ENCODE results near the gene SH3RF2.

Gene SH3RF2

GRCh38 chr5:146042628-146043279 is 106.4 kb downstream of the SH3RF2 start:
- no peak for DNase-seq (ENCODE audit: low read depth in 2 of 2)

GRCh38 chr5:146043722-146044121 is 107.3 kb downstream of the SH3RF2 start:
- no peak for DNase-seq (ENCODE audit: low read depth in 2 of 2)

GRCh38 chr5:146047396-146047795 is 111.0 kb downstream of the SH3RF2 start:
- DNase-seq (ENCODE audit: low read depth in 2 of 2) = no peak

GRCh38 chr5:146048994-146049703 is 112.8 kb downstream of the SH3RF2 start:
- DNase-seq (ENCODE audit: low read depth in 2 of 2) = no peak

GRCh38 chr5:146049704-146050026 is 113.3 kb downstream of the SH3RF2 start:
- DNase-seq (ENCODE audit: low read depth in 2 of 2) = no peak

- no peak for DNase-seq (ENCODE audit: low read depth in 2 of 2)
Observed at GRCh38 chr5:146050086-146050485, 113.7 kb downstream of the SH3RF2 start.

GRCh38 chr5:146051678-146052077 is 115.3 kb downstream of the SH3RF2 start:
- no peak for DNase-seq (ENCODE audit: low read depth in 2 of 2)

- no peak for DNase-seq (ENCODE audit: low read depth in 2 of 2)
Observed at GRCh38 chr5:146052780-146053179, 116.4 kb downstream of the SH3RF2 start.

- no peak for DNase-seq (ENCODE audit: low read depth in 2 of 2)
Observed at GRCh38 chr5:146055432-146055831, 119.1 kb downstream of the SH3RF2 start.

- DNase-seq (ENCODE audit: low read depth in 2 of 2) = no peak
Observed at GRCh38 chr5:146059460-146060220, 123.3 kb downstream of the SH3RF2 start.

GRCh38 chr5:146060221-146060585 is 123.8 kb downstream of the SH3RF2 start:
- no peak for DNase-seq (ENCODE audit: low read depth in 2 of 2)

- DNase-seq (ENCODE audit: low read depth in 2 of 2) = no peak
Observed at GRCh38 chr5:146066968-146067367, 130.6 kb downstream of the SH3RF2 start.

- no peak for DNase-seq (ENCODE audit: low read depth in 2 of 2)
Observed at GRCh38 chr5:146068206-146068605, 131.8 kb downstream of the SH3RF2 start.

GRCh38 chr5:146068977-146069779 is 132.8 kb downstream of the SH3RF2 start:
- DNase-seq (ENCODE audit: low read depth in 2 of 2) = no peak

GRCh38 chr5:146069780-146070099 is 133.4 kb downstream of the SH3RF2 start:
- no peak for DNase-seq (ENCODE audit: low read depth in 2 of 2)

- DNase-seq (ENCODE audit: low read depth in 2 of 2) = no peak
Observed at GRCh38 chr5:146070746-146071145, 134.4 kb downstream of the SH3RF2 start.

- DNase-seq (ENCODE audit: low read depth in 2 of 2) = no peak
Observed at GRCh38 chr5:146071171-146071570, 134.8 kb downstream of the SH3RF2 start.

- DNase-seq (ENCODE audit: low read depth in 2 of 2) = no peak
Observed at GRCh38 chr5:146072595-146072994, 136.2 kb downstream of the SH3RF2 start.

- DNase-seq (ENCODE audit: low read depth in 2 of 2) = no peak
Observed at GRCh38 chr5:146073239-146073900, 137.0 kb downstream of the SH3RF2 start.

GRCh38 chr5:146076028-146076427 is 139.7 kb downstream of the SH3RF2 start:
- DNase-seq (ENCODE audit: low read depth in 2 of 2) = no peak

- no peak for DNase-seq (ENCODE audit: low read depth in 2 of 2)
Observed at GRCh38 chr5:146076455-146076854, 140.1 kb downstream of the SH3RF2 start.

- DNase-seq (ENCODE audit: low read depth in 2 of 2) = no peak
Observed at GRCh38 chr5:146078566-146078965, 142.2 kb downstream of the SH3RF2 start.

All from stimulated activated CD4-positive, alpha-beta T cell treated with anti-CD3 and anti-CD28 coated beads, Interleukin-1b, Interleukin-23, amount 100 ng/mL, for 1 hour (primary cell).